ENCODE data around the gene RAB31.
A peak's percentile ranks its signal among the peaks of the same experiment; 100 is the strongest.

Gene RAB31

GRCh38 chr18:9831723-9832199 is 123.7 kb downstream of the RAB31 start:
- Histone ChIP-seq H3K9me3 (ENCODE audit: low read depth, low read length) (no peaks in the 10 kb centered on the region), H3K36me3 (ENCODE audit: insufficient read depth, low read length) (no peaks in the 10 kb centered on the region), H3K4me3 (no peak overlapping the region), H3K9ac (ENCODE audit: insufficient read length) (no peak overlapping the region), H3K27ac (no peak overlapping the region)
- DNase-seq (ENCODE audit: low read depth, low spot score), result no peak
- TF ChIP-seq EZH2 (IDR thresholded peaks at IDR 0.05) (no peak), POLR2AphosphoS5 (IDR thresholded peaks at IDR 0.05; ENCODE audit: borderline replicate concordance, low read depth, low read length) (no peak), FOXP2 (optimal IDR thresholded peaks at IDR 0.05; ENCODE audit: control extremely low read depth, extremely low read length, insufficient read depth) (no peak)

DNA sequence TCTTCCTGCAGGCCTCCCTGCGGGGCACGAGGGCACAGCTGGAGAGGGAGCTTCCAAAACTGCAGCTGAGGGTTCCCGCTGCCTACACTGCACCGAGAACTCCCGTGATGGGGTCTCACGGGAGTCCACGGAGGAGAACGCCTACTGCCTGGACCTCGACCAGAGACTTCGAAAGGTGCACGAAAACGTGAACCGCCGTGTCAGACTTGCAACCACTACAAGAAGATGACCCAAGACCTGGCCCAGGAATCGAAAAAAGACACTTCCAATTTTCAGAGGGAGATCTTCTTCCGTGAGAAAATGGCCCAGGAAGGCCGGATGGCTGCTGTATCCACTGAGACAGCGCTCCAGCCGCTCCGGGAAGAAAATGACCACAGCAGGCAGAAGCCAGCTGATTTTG is 124.8 kb downstream of the RAB31 start:
- Histone ChIP-seq H3K9ac (ENCODE audit: insufficient read length) (no peak overlapping the region), H3K4me3 (no peak overlapping the region), H3K36me3 (ENCODE audit: insufficient read depth, low read length) (no peaks in the 10 kb centered on the region), H3K9me3 (ENCODE audit: low read depth, low read length) (no peaks in the 10 kb centered on the region), H3K27ac (no peak overlapping the region)
- no peak for TF ChIP-seq EZH2 (IDR thresholded peaks at IDR 0.05)
- no peak for TF ChIP-seq POLR2AphosphoS5 (IDR thresholded peaks at IDR 0.05; ENCODE audit: borderline replicate concordance, low read depth, low read length)
- no peak for TF ChIP-seq FOXP2 (optimal IDR thresholded peaks at IDR 0.05; ENCODE audit: control extremely low read depth, extremely low read length, insufficient read depth)
- no peak for DNase-seq (ENCODE audit: low read depth, low spot score)

GRCh38 chr18:9834551-9834950 is 126.5 kb downstream of the RAB31 start:
- Histone ChIP-seq H3K9ac (ENCODE audit: insufficient read length) (no peak overlapping the region), H3K36me3 (ENCODE audit: insufficient read depth, low read length) (no peaks in the 10 kb centered on the region), H3K9me3 (ENCODE audit: low read depth, low read length) (no peaks in the 10 kb centered on the region), H3K4me3 (no peak overlapping the region), H3K27ac (no peak overlapping the region)
- DNase-seq (ENCODE audit: low read depth, low spot score), result no peak
- no peak for TF ChIP-seq FOXP2 (optimal IDR thresholded peaks at IDR 0.05; ENCODE audit: control extremely low read depth, extremely low read length, insufficient read depth)
- no peak for TF ChIP-seq EZH2 (IDR thresholded peaks at IDR 0.05)
- no peak for TF ChIP-seq POLR2AphosphoS5 (IDR thresholded peaks at IDR 0.05; ENCODE audit: borderline replicate concordance, low read depth, low read length)

DNA sequence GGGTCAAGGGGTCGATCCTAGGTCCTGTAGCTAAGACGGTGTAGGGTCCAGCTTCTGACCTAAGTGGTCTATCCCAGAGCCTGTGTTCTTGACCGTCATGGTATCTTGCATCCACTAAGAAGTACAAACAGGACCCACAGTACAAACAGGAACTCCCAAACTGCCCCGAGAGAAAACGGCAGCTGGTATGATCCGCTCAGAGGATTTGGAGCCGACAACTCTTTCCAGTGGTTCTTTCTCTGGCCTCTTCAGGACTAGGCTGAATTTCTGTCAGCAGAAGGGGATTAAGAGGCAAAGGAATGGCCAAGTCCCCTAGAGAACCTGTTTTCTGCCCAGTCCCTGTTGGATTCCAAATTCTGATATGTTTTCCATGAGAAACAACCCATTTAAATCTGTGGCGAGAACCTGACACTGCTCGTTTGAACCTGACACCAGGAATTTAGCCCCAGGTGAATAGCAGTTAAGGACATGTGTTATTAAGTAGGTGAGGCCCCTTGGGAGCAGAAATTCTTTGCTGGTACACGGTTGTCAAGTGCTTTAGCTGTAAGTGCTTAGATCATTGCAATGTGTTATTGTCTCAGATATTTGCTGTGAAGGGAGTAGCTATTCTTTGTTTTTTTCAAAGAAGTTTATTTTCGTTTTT is 127.1 kb downstream of the RAB31 start:
- TF ChIP-seq FOXP2 (optimal IDR thresholded peaks at IDR 0.05; ENCODE audit: control extremely low read depth, extremely low read length, insufficient read depth) (no peak), EZH2 (IDR thresholded peaks at IDR 0.05) (no peak), POLR2AphosphoS5 (IDR thresholded peaks at IDR 0.05; ENCODE audit: borderline replicate concordance, low read depth, low read length) (no peak)
- Histone ChIP-seq H3K27ac (no peak overlapping the region), H3K4me3 (no peak overlapping the region), H3K9me3 (ENCODE audit: low read depth, low read length) (no peaks in the 10 kb centered on the region), H3K9ac (ENCODE audit: insufficient read length) (no peak overlapping the region), H3K36me3 (ENCODE audit: insufficient read depth, low read length) (no peaks in the 10 kb centered on the region)
- DNase-seq (ENCODE audit: low read depth, low spot score), result no peak

DNA sequence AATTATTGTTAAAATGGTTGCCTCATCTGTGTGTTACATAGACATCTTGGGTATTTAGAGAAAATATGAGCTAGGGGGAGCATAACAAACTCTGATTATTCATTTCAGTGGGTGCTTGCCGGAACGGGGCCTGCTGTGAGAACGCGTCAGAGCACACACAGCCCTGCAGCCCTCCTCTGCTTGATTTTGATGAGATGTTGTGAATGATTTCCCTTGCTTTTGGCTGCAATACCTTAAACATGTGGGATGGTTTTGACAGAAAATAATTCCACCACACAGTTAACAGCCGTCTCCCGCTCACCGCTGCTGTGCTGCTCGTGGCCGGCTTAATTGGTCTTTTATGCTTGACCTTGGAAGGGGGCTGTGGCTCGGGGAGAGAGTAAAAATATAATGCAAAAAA is 127.7 kb downstream of the RAB31 start:
- H3K4me3 ChIP-seq, result peak overlapping the region; percentile 26; the same call in 1 of the 2 replicates
- TF ChIP-seq EZH2 (IDR thresholded peaks at IDR 0.05), result no peak
- TF ChIP-seq FOXP2 (optimal IDR thresholded peaks at IDR 0.05; ENCODE audit: control extremely low read depth, extremely low read length, insufficient read depth), result no peak
- TF ChIP-seq POLR2AphosphoS5 (IDR thresholded peaks at IDR 0.05; ENCODE audit: borderline replicate concordance, low read depth, low read length), result no peak
- H3K9ac ChIP-seq (ENCODE audit: insufficient read length), result no peak overlapping the region
- DNase-seq (ENCODE audit: low read depth, low spot score), result no peak
- no peaks in the 10 kb centered on the region for H3K9me3 ChIP-seq (ENCODE audit: low read depth, low read length)
- no peak overlapping the region for H3K27ac ChIP-seq
- no peaks in the 10 kb centered on the region for H3K36me3 ChIP-seq (ENCODE audit: insufficient read depth, low read length)

GRCh38 chr18:9838144-9838877 is 130.2 kb downstream of the RAB31 start:
- H3K36me3 ChIP-seq (ENCODE audit: insufficient read depth, low read length), result no peaks in the 10 kb centered on the region
- no peak for DNase-seq (ENCODE audit: low read depth, low spot score)
- no peak overlapping the region for H3K9ac ChIP-seq (ENCODE audit: insufficient read length)
- no peak for TF ChIP-seq POLR2AphosphoS5 (IDR thresholded peaks at IDR 0.05; ENCODE audit: borderline replicate concordance, low read depth, low read length)
- TF ChIP-seq FOXP2 (optimal IDR thresholded peaks at IDR 0.05; ENCODE audit: control extremely low read depth, extremely low read length, insufficient read depth), result no peak
- TF ChIP-seq EZH2 (IDR thresholded peaks at IDR 0.05), result no peak
- H3K27ac ChIP-seq, result no peak overlapping the region
- H3K9me3 ChIP-seq (ENCODE audit: low read depth, low read length), result no peaks in the 10 kb centered on the region
- H3K4me3 ChIP-seq, result no peak overlapping the region

GRCh38 chr18:9839211-9839610 is 131.1 kb downstream of the RAB31 start:
- no peak overlapping the region for H3K9ac ChIP-seq (ENCODE audit: insufficient read length)
- DNase-seq (ENCODE audit: low read depth, low spot score), result no peak
- no peak overlapping the region for H3K4me3 ChIP-seq
- H3K36me3 ChIP-seq (ENCODE audit: insufficient read depth, low read length), result no peaks in the 10 kb centered on the region
- no peaks in the 10 kb centered on the region for H3K9me3 ChIP-seq (ENCODE audit: low read depth, low read length)
- TF ChIP-seq POLR2AphosphoS5 (IDR thresholded peaks at IDR 0.05; ENCODE audit: borderline replicate concordance, low read depth, low read length) (no peak), FOXP2 (optimal IDR thresholded peaks at IDR 0.05; ENCODE audit: control extremely low read depth, extremely low read length, insufficient read depth) (no peak), EZH2 (IDR thresholded peaks at IDR 0.05) (no peak)
- H3K27ac ChIP-seq, result no peak overlapping the region

- H3K4me3 ChIP-seq, result no peak overlapping the region
- H3K36me3 ChIP-seq (ENCODE audit: insufficient read depth, low read length), result no peaks in the 10 kb centered on the region
- no peak overlapping the region for H3K9ac ChIP-seq (ENCODE audit: insufficient read length)
- no peaks in the 10 kb centered on the region for H3K9me3 ChIP-seq (ENCODE audit: low read depth, low read length)
- TF ChIP-seq FOXP2 (optimal IDR thresholded peaks at IDR 0.05; ENCODE audit: control extremely low read depth, extremely low read length, insufficient read depth) (no peak), POLR2AphosphoS5 (IDR thresholded peaks at IDR 0.05; ENCODE audit: borderline replicate concordance, low read depth, low read length) (no peak), EZH2 (IDR thresholded peaks at IDR 0.05) (no peak)
- no peak overlapping the region for H3K27ac ChIP-seq
- DNase-seq (ENCODE audit: low read depth, low spot score), result no peak
Observed at GRCh38 chr18:9839853-9840252, 131.8 kb downstream of the RAB31 start.
